SK-N-SH treated with all-trans-retinoic acid at 6 μM for 48 hours (cell line): ENCODE data around the gene PLBD1.

ENCODE experiments used
- ATAC-seq: fragments of 200-7000 bp; cut with Tn5 transposase; 3 replicates; pipeline ENCODE4 v1.9.1; 2020; ENCODE audit warnings: mild to moderate bottlenecking, moderate library complexity
- ARNTL ChIP-seq: fragments of 450-650 bp; formaldehyde crosslinking; IDR thresholded peaks from 2 replicates; pipeline ENCODE4 v1.5.0; 2020; ENCODE audit warnings: low read depth, mild to moderate bottlenecking, moderate library complexity, borderline replicate concordance
- BACH2 ChIP-seq: fragments of 250-450 bp; sonication (Bioruptor Pico); IDR thresholded peaks from 2 replicates; pipeline ENCODE4 v1.9.0; 2021; ENCODE audit warnings: mild to moderate bottlenecking, borderline replicate concordance
- CSDC2 ChIP-seq: fragments of 250-450 bp; sonication (Bioruptor Pico); IDR thresholded peaks from 2 replicates; pipeline ENCODE4 v1.5.0; 2020; ENCODE audit warnings: mild to moderate bottlenecking, moderate library complexity
- CSRNP3 ChIP-seq: fragments of 250-450 bp; sonication (Bioruptor Pico); IDR thresholded peaks from 2 replicates; pipeline ENCODE4 v1.5.1; 2021; ENCODE audit warnings: mild to moderate bottlenecking, moderate library complexity
- ESRRG ChIP-seq: fragments of 250-450 bp; sonication (Bioruptor Pico); IDR thresholded peaks from 2 replicates; pipeline ENCODE4 v1.6.1; 2021; ENCODE audit warnings: mild to moderate bottlenecking
- GLIS3 ChIP-seq: fragments of 250-450 bp; sonication (Bioruptor Pico); IDR thresholded peaks from 2 replicates; pipeline ENCODE4 v1.5.0; 2020; ENCODE audit warnings: mild to moderate bottlenecking, moderate library complexity
- ISL1 ChIP-seq: fragments of 250-450 bp; sonication (Bioruptor Pico); IDR thresholded peaks from 2 replicates; pipeline ENCODE4 v2.1.2; 2022; ENCODE audit warnings: mild to moderate bottlenecking, moderate library complexity
- OSR1 ChIP-seq: fragments of 250-450 bp; sonication (Bioruptor Pico); IDR thresholded peaks from 2 replicates; pipeline ENCODE4 v1.8.0; 2022; ENCODE audit warnings: moderate library complexity, mild to moderate bottlenecking, inconsistent platforms
- PATZ1 ChIP-seq: fragments of 250-450 bp; sonication (Bioruptor Pico); IDR thresholded peaks from 2 replicates; pipeline ENCODE4 v1.8.0; 2020; ENCODE audit warnings: mild to moderate bottlenecking, moderate library complexity, borderline replicate concordance
- POU6F1 ChIP-seq: fragments of 250-450 bp; sonication (Bioruptor Pico); IDR thresholded peaks from 2 replicates; pipeline ENCODE4 v1.8.0; 2021; ENCODE audit warnings: low read depth, mild to moderate bottlenecking, moderate library complexity, borderline replicate concordance
- PPARA ChIP-seq: fragments of 250-450 bp; sonication (Bioruptor Pico); IDR thresholded peaks from 2 replicates; pipeline ENCODE4 v1.5.0; 2020; ENCODE audit warnings: mild to moderate bottlenecking, borderline replicate concordance
- RARB ChIP-seq: fragments of 250-450 bp; sonication (Bioruptor Pico); IDR thresholded peaks from 2 replicates; pipeline ENCODE4 v1.8.0; 2021; ENCODE audit warnings: mild to moderate bottlenecking, moderate library complexity
- SNAI2 ChIP-seq: fragments of 250-450 bp; sonication (Bioruptor Pico); IDR thresholded peaks from 2 replicates; pipeline ENCODE4 v1.5.0; 2020; ENCODE audit warnings: mild to moderate bottlenecking, moderate library complexity
- TCF4 ChIP-seq: fragments of 250-450 bp; sonication (Bioruptor Pico); IDR thresholded peaks from 2 replicates; pipeline ENCODE4 v1.8.0; 2021; ENCODE audit warnings: mild to moderate bottlenecking, moderate library complexity, borderline replicate concordance
- TOX ChIP-seq: fragments of 250-450 bp; sonication (Bioruptor Pico); IDR thresholded peaks from 2 replicates; pipeline ENCODE4 v1.8.0; 2021; ENCODE audit warnings: mild to moderate bottlenecking, moderate library complexity, borderline replicate concordance
- TSHZ2 ChIP-seq: fragments of 250-450 bp; sonication (Bioruptor Pico); IDR thresholded peaks from 2 replicates; pipeline ENCODE4 v1.5.0; 2020; ENCODE audit warnings: mild to moderate bottlenecking, moderate library complexity
- ZC3H10 ChIP-seq: fragments of 250-450 bp; sonication (Bioruptor Pico); IDR thresholded peaks from 2 replicates; pipeline ENCODE4 v1.5.1; 2021; ENCODE audit warnings: mild to moderate bottlenecking, moderate library complexity
- ZFP3 ChIP-seq: fragments of 250-450 bp; sonication (Bioruptor Pico); IDR thresholded peaks from 2 replicates; pipeline ENCODE4 v1.5.0; 2020; ENCODE audit warnings: mild to moderate bottlenecking, moderate library complexity
- ZFP30 ChIP-seq: fragments of 450-650 bp; formaldehyde crosslinking; IDR thresholded peaks from 2 replicates; pipeline ENCODE4 v1.5.0; 2022; ENCODE audit warnings: mild to moderate bottlenecking, moderate library complexity
- ZNF70 ChIP-seq: fragments of 450-650 bp; formaldehyde crosslinking; IDR thresholded peaks from 2 replicates; pipeline ENCODE4 v1.5.0; 2020; ENCODE audit warnings: mild to moderate bottlenecking, moderate library complexity
- ZNF8 ChIP-seq: fragments of 450-650 bp; formaldehyde crosslinking; IDR thresholded peaks from 2 replicates; pipeline ENCODE4 v1.5.0; 2020; ENCODE audit warnings: mild to moderate bottlenecking, moderate library complexity
- TF ChIP-seq, protein P1 (sequence below): fragments of 250-450 bp; sonication (Bioruptor Pico); IDR thresholded peaks from 2 replicates; pipeline ENCODE4 v1.5.1; 2020; ENCODE audit warnings: low read depth, mild to moderate bottlenecking, moderate library complexity

Gene PLBD1

DNA sequence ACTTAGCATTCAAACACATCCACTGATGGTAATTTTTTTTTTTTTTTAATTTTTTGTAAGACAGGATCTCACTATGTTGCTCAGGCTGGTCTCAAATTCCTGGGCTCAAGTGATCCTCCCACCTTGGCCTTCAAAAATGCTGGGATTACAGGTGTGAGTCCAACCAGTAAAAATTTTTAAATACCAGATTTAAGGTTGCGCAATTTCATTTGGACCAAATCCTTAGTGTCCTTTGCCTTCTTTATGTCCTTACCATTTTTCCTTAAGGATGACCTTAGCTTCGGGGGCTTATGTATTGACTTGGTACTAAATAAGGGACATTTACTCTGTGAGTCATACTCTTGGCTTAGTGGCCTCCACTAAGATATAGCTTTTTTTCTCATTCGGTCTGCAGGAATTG, 4.1 kb upstream of the PLBD1 start:
- TF ChIP-seq ZFP3 (no peak), ZFP30 (CRISPR knock-in tag) (no peak), TCF4 (CRISPR knock-in tag) (no peak), CSRNP3 (CRISPR knock-in tag) (no peak), PPARA (CRISPR knock-in tag) (no peak), BACH2 (no peak), GLIS3 (no peak), ZNF8 (CRISPR knock-in tag) (no peak), ISL1 (no peak), TSHZ2 (CRISPR knock-in tag) (no peak), ZC3H10 (CRISPR knock-in tag) (no peak), RARB (CRISPR knock-in tag) (no peak), POU6F1 (CRISPR knock-in tag) (no peak), CSDC2 (CRISPR knock-in tag) (no peak), PATZ1 (CRISPR knock-in tag) (no peak), TOX (no peak), SNAI2 (CRISPR knock-in tag) (no peak), OSR1 (CRISPR knock-in tag) (no peak)
- no peak for ATAC-seq

DNA sequence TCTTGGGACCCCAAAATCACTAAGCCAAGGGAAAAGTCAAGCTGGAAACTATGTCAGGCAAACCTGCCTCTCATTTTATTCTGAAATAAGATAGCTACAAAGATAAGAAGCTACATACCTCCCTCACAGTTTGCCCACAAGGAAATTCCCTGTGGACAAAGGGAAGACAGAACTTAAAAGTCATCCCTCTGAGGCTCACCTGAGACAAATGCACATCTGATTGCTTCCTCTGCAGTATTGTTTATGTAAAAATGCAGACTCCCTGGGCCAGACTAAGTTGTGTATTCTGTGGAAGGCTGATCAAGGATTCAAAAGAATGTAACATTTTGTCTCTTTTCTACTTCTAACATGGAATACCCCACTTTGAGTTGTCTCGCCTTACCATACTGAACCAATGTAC, 2.5 kb upstream of the PLBD1 start:
- no peak for TF ChIP-seq OSR1 (CRISPR knock-in tag)
- TF ChIP-seq, protein P1, sequence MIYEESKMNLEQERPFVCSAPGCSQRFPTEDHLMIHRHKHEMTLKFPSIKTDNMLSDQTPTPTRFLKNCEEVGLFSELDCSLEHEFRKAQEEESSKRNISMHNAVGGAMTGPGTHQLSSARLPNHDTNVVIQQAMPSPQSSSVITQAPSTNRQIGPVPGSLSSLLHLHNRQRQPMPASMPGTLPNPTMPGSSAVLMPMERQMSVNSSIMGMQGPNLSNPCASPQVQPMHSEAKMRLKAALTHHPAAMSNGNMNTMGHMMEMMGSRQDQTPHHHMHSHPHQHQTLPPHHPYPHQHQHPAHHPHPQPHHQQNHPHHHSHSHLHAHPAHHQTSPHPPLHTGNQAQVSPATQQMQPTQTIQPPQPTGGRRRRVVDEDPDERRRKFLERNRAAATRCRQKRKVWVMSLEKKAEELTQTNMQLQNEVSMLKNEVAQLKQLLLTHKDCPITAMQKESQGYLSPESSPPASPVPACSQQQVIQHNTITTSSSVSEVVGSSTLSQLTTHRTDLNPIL (CRISPR knock-in tag): no peak
- TF ChIP-seq TOX: no peak
- TF ChIP-seq GLIS3: no peak
- no peak for TF ChIP-seq ESRRG (CRISPR knock-in tag)
- no peak for TF ChIP-seq CSRNP3 (CRISPR knock-in tag)
- no peak for TF ChIP-seq BACH2
- TF ChIP-seq TSHZ2 (CRISPR knock-in tag): no peak
- no peak for TF ChIP-seq PATZ1 (CRISPR knock-in tag)
- TF ChIP-seq ARNTL: no peak
- no peak for TF ChIP-seq ZNF8 (CRISPR knock-in tag)
- TF ChIP-seq TCF4 (CRISPR knock-in tag): no peak
- no peak for TF ChIP-seq ZNF70
- TF ChIP-seq ISL1: no peak
- TF ChIP-seq ZFP30 (CRISPR knock-in tag): no peak
- ATAC-seq: no peak
